OCI-LY1 (cell line): Measurements from ENCODE around the gene RREB1.

ENCODE experiments used
- H2AFZ ChIP-seq: fragments of 200-600 bp; sonication (generic), shearing (Covaris generic); 2 replicates; pipeline ENCODE4 v1.6.0; 2014; ENCODE audit warnings: antibody characterized with exemption, mild to moderate bottlenecking, low read length
- H3F3A ChIP-seq: fragments of 200-600 bp; sonication (generic), shearing (Covaris generic); 2 replicates; pipeline ENCODE4 v1.6.0; 2014; ENCODE audit warnings: mild to moderate bottlenecking, antibody characterized with exemption, low read length, moderate library complexity; ENCODE audit not compliant: insufficient read depth
- H3K27ac ChIP-seq: fragments of 200-600 bp; sonication (generic); 2 replicates; pipeline ENCODE4 v1.5.1; 2014; ENCODE audit warnings: low read length, mixed run types, mild to moderate bottlenecking, low read depth; ENCODE audit not compliant: poor library complexity, severe bottlenecking
- H3K27me3 ChIP-seq: fragments of 200-600 bp; sonication (generic); 2 replicates; pipeline ENCODE4 v1.6.0; 2014; ENCODE audit warnings: antibody characterized with exemption, mild to moderate bottlenecking, low read length, moderate library complexity; ENCODE audit not compliant: insufficient read depth
- H3K36me3 ChIP-seq: fragments of 200-600 bp; sonication (generic); 2 replicates; pipeline ENCODE4 v1.6.1; 2014; ENCODE audit warnings: mild to moderate bottlenecking, antibody characterized with exemption, low read length, moderate library complexity, mixed read lengths; ENCODE audit not compliant: insufficient read depth
- H3K4me1 ChIP-seq: fragments of 200-600 bp; sonication (generic); 2 replicates; pipeline ENCODE4 v1.5.1; 2014; ENCODE audit warnings: mild to moderate bottlenecking, low read length, moderate library complexity; ENCODE audit not compliant: insufficient read depth, severe bottlenecking
- H3K4me2 ChIP-seq: fragments of 200-600 bp; sonication (generic), shearing (Covaris generic); 2 replicates; pipeline ENCODE4 v1.6.1; 2014; ENCODE audit warnings: low read length
- H3K4me3 ChIP-seq: fragments of 200-600 bp; sonication (generic); 2 replicates; pipeline ENCODE4 v1.5.1; 2014; ENCODE audit warnings: low read length, low read depth, mild to moderate bottlenecking, mixed read lengths; ENCODE audit not compliant: poor library complexity, severe bottlenecking
- H3K79me2 ChIP-seq: fragments of 200-600 bp; shearing (Covaris generic); 2 replicates; pipeline ENCODE4 v1.6.1; 2016; ENCODE audit warnings: mixed run types, low read length, mixed read lengths; ENCODE audit not compliant: insufficient read depth
- H3K9ac ChIP-seq: fragments of 200-600 bp; sonication (generic), shearing (Covaris generic); 2 replicates; pipeline ENCODE4 v1.6.1; 2014; ENCODE audit warnings: mild to moderate bottlenecking, low read length, mixed read lengths
- H3K9me2 ChIP-seq: fragments of 200-600 bp; sonication (generic), shearing (Covaris generic); 2 replicates; pipeline ENCODE4 v1.6.1; 2014; ENCODE audit warnings: low read depth, mild to moderate bottlenecking, low read length, mixed read lengths
- H3K9me3 ChIP-seq: fragments of 200-600 bp; shearing (Covaris generic); 2 replicates; pipeline ENCODE4 v1.6.1; 2014; ENCODE audit warnings: low read length, mixed read lengths
- H4K20me1 ChIP-seq: fragments of 200-600 bp; sonication (generic), shearing (Covaris generic); 2 replicates; pipeline ENCODE4 v1.6.0; 2016; ENCODE audit warnings: mild to moderate bottlenecking, low read length; ENCODE audit not compliant: insufficient read depth
- EZH2 ChIP-seq: fragments of 200-600 bp; sonication (generic), shearing (Covaris generic); IDR thresholded peaks from 2 replicates; pipeline ENCODE4 v1.8.0; 2017; ENCODE audit warnings: borderline replicate concordance, mixed run types, mild to moderate bottlenecking, antibody characterized with exemption, low read length, moderate library complexity, mixed read lengths
- TF ChIP-seq, protein P1 (sequence below): fragments of 200-600 bp; sonication (generic), shearing (Covaris generic); IDR thresholded peaks from 2 replicates; pipeline ENCODE4 v1.5.1; 2017; ENCODE audit warnings: mild to moderate bottlenecking, antibody characterized with exemption, low read length, moderate library complexity, mixed read lengths

The RREB1 gene

DNA sequence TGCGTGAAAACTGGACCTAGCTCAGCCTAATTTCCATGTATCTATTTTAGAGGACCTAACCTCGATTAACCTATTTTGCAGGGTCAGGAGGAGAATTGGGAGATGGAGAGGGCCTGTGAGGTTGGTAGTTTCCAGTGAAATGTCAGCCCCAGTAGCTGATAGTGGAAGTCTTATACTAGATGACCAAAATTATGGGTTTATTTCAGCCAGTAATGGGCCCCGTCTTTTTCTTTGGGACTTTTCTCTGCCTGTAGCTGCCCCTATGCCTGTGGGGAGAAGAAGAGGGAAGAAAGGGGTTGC is 37.8 kb downstream of the RREB1 start:
- no peak overlapping the region for H2AFZ ChIP-seq
- H3K27me3 ChIP-seq: 0 out of 2 replicates have a peak, but pooled peaks cover 5% of the 10 kb centered on the region
- no peaks in the 10 kb centered on the region for H3F3A ChIP-seq
- H3K36me3 ChIP-seq: no peaks in the 10 kb centered on the region
- H4K20me1 ChIP-seq: no peaks in the 10 kb centered on the region
- TF ChIP-seq, protein P1, sequence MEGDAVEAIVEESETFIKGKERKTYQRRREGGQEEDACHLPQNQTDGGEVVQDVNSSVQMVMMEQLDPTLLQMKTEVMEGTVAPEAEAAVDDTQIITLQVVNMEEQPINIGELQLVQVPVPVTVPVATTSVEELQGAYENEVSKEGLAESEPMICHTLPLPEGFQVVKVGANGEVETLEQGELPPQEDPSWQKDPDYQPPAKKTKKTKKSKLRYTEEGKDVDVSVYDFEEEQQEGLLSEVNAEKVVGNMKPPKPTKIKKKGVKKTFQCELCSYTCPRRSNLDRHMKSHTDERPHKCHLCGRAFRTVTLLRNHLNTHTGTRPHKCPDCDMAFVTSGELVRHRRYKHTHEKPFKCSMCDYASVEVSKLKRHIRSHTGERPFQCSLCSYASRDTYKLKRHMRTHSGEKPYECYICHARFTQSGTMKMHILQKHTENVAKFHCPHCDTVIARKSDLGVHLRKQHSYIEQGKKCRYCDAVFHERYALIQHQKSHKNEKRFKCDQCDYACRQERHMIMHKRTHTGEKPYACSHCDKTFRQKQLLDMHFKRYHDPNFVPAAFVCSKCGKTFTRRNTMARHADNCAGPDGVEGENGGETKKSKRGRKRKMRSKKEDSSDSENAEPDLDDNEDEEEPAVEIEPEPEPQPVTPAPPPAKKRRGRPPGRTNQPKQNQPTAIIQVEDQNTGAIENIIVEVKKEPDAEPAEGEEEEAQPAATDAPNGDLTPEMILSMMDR: no peak
- TF ChIP-seq EZH2: no peak
- peaks cover 60% of the 10 kb centered on the region for H3K4me1 ChIP-seq
- H3K27ac ChIP-seq: no peak overlapping the region
- no peaks in the 10 kb centered on the region for H3K9me3 ChIP-seq
- H3K4me3 ChIP-seq: no peak overlapping the region
- H3K9ac ChIP-seq: no peak overlapping the region
- 0 out of 2 replicates have a peak, but pooled peaks cover 13% of the 10 kb centered on the region for H3K79me2 ChIP-seq
- no peak overlapping the region; the same call in 1 of the 2 replicates for H3K4me2 ChIP-seq
- H3K9me2 ChIP-seq: no peaks in the 10 kb centered on the region

DNA sequence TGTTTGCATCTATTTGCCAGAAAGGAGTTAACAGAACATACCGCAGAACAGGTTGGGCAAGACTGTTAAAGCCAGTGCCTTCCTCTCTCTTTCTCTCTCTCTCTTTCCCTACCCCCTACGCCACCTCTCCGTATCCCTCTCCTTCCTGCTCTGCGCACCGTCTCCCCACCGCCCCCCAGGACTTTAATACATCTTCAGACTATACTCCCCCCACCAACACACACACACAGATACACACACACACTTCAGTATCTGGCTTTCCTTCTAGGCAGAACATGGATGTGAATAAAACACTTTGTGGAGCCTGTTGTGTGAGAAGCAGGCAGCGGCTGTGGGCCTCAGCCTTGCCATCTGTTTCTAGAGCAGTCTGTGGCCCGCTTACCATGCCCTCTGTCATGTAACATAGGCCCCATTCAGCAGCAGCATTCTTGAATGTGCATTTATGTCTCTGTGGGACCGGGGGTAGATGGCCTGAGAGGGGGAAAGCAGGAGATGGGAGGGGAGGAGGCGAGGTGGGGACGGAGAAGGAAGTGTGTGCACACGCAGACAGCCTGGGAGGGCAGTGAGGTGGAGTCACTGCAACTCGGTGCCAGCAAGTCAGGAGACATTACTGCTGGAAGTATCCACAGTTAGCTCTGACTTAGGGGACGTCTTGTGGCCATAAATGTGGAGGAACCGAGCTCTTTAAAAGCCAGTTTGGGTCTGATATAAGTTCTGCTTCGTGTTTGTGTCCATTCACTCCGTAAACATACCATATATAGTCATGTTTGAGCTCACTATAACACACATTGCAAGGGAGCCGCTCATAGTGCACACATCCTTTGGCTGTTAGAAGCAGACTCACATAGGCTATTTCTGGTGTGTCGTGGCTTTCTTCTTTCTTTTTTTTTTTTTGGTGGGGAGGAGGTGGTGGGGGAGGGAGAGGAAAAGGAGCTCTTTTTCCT is 38.4 kb downstream of the RREB1 start:
- peaks cover 61% of the 10 kb centered on the region for H3K4me1 ChIP-seq
- H3K9me2 ChIP-seq: no peaks in the 10 kb centered on the region
- H4K20me1 ChIP-seq: no peaks in the 10 kb centered on the region
- H3K4me3 ChIP-seq: no peak overlapping the region
- peak overlapping the region; percentile 28; the same call in 1 of the 2 replicates for H3K4me2 ChIP-seq
- H3K9ac ChIP-seq: no peak overlapping the region; the same call in 1 of the 2 replicates
- no peaks in the 10 kb centered on the region for H3K36me3 ChIP-seq
- H3K27ac ChIP-seq: peak overlapping the region; percentile 14
- H3K27me3 ChIP-seq: 0 out of 2 replicates have a peak, but pooled peaks cover 5% of the 10 kb centered on the region
- no peak overlapping the region for H2AFZ ChIP-seq
- H3K9me3 ChIP-seq: no peaks in the 10 kb centered on the region
- H3F3A ChIP-seq: no peaks in the 10 kb centered on the region
- H3K79me2 ChIP-seq: 0 out of 2 replicates have a peak, but pooled peaks cover 13% of the 10 kb centered on the region
- TF ChIP-seq, protein P1: no peak
- TF ChIP-seq EZH2: no peak

DNA sequence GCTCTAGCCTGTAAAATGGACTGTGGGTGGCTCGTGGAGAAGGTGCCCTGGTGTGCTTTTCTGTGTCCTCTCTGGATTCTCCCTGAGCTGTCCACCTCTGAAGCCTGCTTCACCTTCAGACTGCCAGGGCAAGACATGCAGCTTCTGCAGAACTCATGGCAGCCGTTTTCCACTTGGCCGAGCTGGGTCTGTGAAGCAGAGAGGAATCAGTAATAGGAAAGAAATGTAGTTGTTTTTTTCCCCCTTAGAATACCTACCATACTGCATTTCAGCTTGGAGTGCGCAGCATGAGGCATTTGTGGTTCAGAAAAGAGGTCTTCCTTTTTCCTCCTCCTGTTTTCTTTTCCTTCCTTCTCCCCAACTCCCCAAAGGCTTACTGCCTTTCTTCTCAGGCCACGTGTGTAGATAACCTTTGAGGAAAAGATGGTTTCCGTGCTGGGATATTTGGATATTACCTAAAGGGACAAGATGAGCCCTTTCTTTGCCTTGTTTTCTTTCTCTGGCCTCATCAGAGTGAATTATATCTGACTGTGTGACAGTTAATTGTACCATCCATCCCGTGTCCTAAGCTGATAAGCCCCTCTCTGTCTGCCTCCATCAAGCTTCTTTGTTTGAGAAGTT is 39.4 kb downstream of the RREB1 start:
- Histone ChIP-seq H3K27ac (peak overlapping the region; percentile 14), H3F3A (no peaks in the 10 kb centered on the region), H3K4me1 (peaks cover 56% of the 10 kb centered on the region), H3K4me3 (no peak overlapping the region), H3K79me2 (0 out of 2 replicates have a peak, but pooled peaks cover 13% of the 10 kb centered on the region), H3K36me3 (no peaks in the 10 kb centered on the region), H4K20me1 (no peaks in the 10 kb centered on the region), H3K27me3 (0 out of 2 replicates have a peak, but pooled peaks cover 4% of the 10 kb centered on the region), H3K4me2 (peak overlapping the region; percentile 28; the same call in 1 of the 2 replicates), H3K9ac (no peak overlapping the region), H3K9me2 (no peaks in the 10 kb centered on the region), H3K9me3 (no peaks in the 10 kb centered on the region), H2AFZ (no peak overlapping the region)
- TF ChIP-seq, protein P1: no peak
- no peak for TF ChIP-seq EZH2
